ENCODE measurements around the gene IL11.
"Not testable (repeated sequence)": the region's sequence is repeated elsewhere in the genome, so short reads cannot be mapped to it uniquely, and the experiment has no call there.

The IL11 gene

DNA sequence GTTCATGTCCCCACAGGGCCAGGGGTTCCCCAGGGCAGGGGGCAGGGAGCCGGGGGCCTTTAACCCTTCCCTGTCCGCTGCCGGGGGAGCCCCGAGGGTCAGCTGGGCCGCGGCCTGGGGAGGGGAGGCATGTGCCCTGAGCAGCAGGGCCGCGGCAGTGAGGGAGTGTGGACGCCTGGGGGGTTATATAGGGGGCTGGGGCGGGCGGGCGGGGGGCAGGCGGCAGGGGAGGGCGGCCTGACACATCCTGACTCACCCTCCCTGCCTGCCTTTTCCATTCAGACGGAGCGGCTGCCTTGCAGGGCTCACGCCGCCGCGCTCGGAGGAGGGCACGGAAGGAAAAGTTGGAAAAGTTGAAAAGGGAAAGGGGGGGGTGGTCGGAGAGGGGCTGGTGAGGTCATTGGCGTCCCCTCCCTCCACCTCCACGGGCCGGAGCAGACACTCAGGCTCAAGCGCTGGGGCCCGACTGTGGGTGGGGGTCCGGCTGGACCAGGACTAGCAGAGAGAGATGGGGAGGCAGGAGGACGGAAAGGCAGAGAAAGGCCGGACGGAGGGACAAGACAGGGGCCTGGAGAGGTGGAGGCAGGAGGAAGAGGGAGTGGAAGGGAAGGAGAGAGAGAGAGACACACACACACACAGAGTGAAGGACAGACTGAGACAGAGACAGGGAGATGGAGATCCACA lies at the start of gene IL11:
Gene IL11 (minus strand): TSS at position 159 of the 684 bp plus-strand sequence. CDS start 153 bp downstream, at position 6.
- no peak for DNase-seq

GRCh38 chr19:55419624-55420236 lies 49.5 kb upstream of the IL11 start:
- DNase-seq = no peak

DNA sequence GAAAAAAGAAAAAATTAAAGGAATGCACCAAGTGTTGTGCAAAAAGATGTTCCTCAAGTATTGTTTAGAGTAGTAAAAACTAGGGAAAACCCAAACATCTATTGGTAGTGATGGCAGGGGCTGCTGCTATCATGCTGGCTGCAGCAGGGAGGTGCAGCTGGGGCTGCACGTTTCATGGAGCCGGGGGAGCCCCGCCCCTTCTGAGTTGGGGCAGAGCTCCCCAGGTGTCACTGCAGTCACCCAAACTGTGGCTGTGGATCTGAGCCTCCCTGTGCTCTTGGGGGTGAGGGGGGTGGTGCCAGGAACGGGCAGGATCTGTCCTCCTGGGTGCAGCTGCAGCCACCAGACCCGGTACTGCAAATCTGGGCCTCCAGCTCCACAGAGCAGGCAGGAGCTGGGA lies 48.8 kb upstream of the IL11 start:
- no peak for DNase-seq

GRCh38 chr19:55418185-55418584 lies 47.9 kb upstream of the IL11 start:
- peak; percentile 63 for DNase-seq

GRCh38 chr19:55410168-55410567 lies 39.9 kb upstream of the IL11 start:
- no peak for DNase-seq

- DNase-seq = not testable (repeated sequence)
Observed at GRCh38 chr19:55409179-55409578, 38.9 kb upstream of the IL11 start.

DNA sequence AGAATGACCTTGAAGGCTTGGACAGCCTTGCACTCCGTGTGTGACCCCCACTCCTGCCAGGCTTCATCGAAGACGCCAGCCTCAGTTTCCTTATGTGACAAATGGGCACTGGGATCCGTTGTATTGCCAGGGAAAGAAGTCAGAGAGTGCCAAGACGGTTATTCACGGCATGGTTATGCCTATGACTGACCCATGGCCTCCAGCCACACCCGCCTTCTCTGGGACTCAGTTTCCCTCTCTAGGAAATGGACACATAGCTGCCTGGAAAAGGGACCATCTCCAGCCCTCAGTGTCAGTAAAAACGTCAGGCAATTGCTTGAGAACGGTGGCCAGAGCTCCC lies 38.2 kb upstream of the IL11 start:
- DNase-seq = no peak

- DNase-seq = peak; percentile 97
Observed at GRCh38 chr19:55407800-55408532, 37.7 kb upstream of the IL11 start.

DNA sequence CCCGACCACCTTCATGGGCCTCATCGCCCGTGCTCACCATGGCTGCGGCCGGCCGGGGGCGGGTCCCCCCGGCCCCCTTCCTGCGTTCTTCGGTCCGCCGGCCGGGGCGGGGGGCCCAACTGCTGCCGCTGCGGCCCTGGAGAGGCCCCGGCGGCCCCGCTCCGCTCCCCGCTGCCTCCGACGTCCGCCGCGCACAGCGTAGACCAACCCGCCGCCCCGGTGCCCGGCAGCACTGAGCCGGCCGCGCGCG lies 37.2 kb upstream of the IL11 start, which contains the start of gene UBE2S:
Gene UBE2S (minus strand): TSS at position 239 of the 250 bp plus-strand sequence. CDS start 199 bp downstream, at position 40.
- not testable (repeated sequence) for DNase-seq

GRCh38 chr19:55406826-55407549 lies 36.7 kb upstream of the IL11 start:
- DNase-seq = peak; percentile 56

DNA sequence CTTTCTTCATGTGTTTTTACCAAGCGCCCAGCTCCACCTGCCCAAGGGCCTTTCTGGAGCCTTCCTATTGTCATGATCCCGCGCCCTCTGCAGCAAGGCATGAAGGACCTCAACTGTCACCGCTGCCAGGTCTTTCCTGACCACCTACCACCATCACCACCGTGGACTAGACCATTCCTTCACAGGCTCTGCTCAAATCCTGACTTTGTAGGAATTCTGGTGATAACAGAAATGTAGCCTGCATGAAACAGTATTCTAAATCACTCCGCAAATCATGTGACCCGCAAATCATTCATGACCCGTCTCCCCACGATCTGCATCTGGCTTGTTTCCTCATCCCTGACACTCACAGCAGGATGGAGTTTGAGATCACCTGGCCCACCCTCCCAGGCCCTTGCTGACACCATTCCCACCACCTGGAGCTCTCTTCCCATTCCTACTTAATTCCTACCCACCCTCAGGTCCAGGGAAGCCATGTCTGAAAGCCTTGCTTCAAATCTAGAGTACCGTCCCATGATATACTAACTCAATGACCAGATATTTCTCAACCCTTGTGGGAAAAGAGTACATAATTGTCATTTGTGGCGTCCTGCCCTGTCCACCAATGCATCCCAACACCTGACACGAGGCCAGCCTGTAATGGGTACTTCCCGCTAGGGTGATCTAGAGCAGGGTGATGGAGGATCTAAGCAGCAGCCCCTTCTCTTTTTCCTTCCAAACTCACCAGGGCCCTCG lies 36.0 kb upstream of the IL11 start:
- no peak for DNase-seq

- no peak for DNase-seq
Observed at GRCh38 chr19:55405638-55406037, 35.4 kb upstream of the IL11 start.

DNA sequence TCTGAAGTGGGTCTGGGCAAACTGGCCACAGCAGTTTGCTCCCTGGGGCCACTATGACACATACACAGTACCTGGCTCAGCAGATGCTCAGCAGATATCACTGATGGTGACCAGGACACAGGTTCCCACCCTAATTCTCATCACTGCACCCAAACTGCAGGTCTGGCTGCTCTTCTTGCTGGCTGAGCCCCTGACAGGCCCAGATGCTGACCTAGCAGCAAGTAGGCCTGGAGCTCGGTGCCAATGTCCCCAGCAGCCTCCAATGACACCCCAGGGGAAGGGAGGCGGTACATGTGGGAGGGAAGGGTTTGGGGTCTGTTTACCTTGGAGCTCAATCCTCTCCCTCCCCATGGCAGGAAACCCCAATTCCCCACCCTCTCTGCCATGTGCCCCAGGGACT lies 32.2 kb upstream of the IL11 start:
- no peak for DNase-seq

DNA sequence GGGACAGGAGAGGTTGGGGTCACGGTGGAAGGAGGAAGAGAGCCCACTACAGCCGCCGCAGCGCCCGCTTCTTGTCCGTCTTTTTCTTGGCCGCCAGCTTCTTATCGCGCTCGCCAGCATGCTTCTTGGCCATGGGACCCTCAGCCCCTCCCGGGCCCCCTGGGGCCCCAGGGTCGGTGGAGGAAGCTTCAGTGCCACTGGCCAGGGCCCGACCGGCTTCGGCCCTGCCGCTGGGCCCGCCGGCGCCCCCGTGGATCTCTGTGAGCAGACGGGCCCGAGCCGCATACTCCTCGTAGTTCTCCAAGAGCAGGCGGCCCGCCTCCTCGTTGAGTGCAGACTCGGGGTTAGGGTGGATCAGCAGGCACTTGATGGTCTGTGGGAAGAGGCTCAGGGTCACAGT lies 31.1 kb upstream of the IL11 start:
- not testable (repeated sequence) for DNase-seq

DNA sequence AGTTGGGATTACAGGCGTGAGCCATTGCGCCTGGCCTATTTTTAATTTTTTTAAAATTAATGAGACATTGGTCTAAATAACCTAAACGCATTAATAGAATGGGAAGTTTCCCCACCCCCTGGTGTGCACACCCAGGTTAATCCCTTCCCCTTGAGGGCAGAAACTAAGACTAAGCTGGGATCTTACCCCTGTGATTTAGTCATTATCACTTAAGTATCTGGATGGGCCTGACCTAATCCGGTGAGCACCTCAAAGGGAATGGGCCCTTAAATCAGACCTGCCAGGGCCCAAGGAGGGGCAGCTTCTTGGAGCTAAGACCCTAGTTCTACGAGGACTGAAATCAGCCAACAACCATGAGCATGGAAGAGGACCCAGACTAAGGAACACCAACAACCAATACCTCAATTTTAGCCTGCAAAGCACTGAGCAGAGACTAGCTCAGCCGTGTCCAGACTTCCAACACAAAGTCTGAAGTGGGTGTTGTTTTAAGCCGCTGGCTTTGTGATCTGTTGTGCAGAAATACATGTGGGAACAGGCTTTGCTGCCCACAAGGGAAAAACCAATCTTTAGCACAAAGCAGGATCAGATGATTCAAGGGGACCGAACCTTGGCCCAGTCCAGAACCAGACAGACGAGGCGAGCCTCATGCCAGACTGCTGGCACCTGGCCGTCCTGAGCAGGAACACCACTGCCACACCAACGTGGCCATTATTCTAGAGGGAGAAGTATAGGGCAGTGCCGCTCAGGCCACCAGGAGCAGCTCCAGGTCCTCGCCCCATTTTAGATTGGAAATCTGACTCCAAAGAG lies 30.2 kb upstream of the IL11 start:
- DNase-seq = no peak

GRCh38 chr19:55398200-55398925 lies 28.1 kb upstream of the IL11 start:
- no peak for DNase-seq

DNA sequence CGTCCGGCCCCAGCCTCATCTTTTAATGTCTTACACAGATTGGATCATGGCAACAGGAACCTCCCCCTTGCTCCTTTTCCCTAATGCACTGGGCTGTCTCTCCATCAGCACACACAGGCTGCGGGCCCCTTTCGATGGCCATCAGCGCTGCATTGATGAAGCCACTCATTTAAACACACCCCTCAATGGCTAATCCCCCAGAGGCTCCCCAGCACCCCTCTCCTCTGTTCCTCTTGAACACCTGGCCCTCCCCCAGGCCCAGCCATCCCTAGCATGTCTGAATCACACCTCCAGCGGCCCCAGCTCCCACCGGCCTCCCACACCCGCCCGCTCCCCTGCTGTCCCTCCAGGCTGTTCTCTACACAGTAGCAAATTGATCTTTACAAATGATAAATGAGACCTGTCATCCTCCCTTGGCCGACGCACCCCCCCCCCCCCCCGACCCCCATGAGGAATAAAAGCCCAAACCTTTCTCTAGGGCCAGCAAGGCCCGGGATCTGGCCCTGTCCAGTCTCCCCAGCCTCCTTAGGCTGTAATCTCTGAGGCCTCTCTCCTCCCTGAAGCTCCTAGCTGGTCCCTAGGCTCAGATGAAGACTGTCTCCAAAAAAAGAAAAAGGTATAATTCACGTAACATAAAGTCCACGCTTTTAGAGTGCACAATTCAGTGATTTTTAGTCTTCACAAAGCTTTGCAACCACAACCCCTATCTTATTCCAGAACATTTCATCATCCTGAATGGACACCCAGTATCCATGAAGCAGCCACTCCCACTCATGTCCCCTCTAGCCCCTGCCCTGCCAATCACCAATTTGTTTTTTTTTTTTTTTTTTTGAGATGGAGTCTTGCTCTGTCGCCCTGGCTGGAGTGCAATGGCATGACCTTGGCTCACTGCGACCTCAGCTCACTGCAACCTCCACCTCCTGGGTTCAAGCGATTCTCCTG lies 22.8 kb upstream of the IL11 start:
- DNase-seq = no peak

- no peak for DNase-seq
Observed at GRCh38 chr19:55391702-55392615, 21.7 kb upstream of the IL11 start.

GRCh38 chr19:55391191-55391670 lies 21.0 kb upstream of the IL11 start:
- DNase-seq = no peak
